SW 1271 (cell line): ENCODE measurements around the gene HSPH1.
"Not testable (repeated sequence)": the region's sequence is repeated elsewhere in the genome, so short reads cannot be mapped to it uniquely, and the experiment has no call there.

Experiments used
- DNase-seq, 2 experiments: peaks; one replicate each; lab custom pipeline; 2025; lab: John Stamatoyannopoulos, UW

Gene HSPH1

GRCh38 chr13:31177813-31178495, 16.2 kb upstream of the HSPH1 start:
- not testable (repeated sequence) for DNase-seq

GRCh38 chr13:31175847-31176532, 14.3 kb upstream of the HSPH1 start:
- DNase-seq, result no peak

DNA sequence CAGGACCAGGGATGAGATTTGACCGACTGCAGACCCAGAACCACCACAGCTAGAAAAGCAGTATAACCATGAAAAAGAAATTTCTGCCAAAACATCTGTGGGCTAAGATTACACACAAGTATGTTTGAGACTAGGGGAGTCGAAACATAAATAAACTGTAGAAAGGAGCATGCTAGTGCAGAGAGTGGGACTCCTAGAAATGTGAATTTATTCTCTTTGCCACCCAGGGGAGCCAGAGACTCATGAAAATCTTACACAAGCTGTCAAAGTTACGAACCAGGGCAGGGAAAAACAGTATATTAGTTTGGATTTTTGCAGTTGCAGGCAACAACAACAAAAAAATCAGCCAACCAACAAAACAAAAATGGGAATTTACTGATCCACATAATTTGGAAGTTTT, 12.3 kb upstream of the HSPH1 start:
- no peak for DNase-seq

GRCh38 chr13:31172535-31172934, 10.8 kb upstream of the HSPH1 start:
- peak; percentile 56 to 80 for DNase-seq

- no peak for DNase-seq
Measured at GRCh38 chr13:31172001-31172400, 10.3 kb upstream of the HSPH1 start.

GRCh38 chr13:31168736-31169135, 7.0 kb upstream of the HSPH1 start:
- no peak for DNase-seq

DNA sequence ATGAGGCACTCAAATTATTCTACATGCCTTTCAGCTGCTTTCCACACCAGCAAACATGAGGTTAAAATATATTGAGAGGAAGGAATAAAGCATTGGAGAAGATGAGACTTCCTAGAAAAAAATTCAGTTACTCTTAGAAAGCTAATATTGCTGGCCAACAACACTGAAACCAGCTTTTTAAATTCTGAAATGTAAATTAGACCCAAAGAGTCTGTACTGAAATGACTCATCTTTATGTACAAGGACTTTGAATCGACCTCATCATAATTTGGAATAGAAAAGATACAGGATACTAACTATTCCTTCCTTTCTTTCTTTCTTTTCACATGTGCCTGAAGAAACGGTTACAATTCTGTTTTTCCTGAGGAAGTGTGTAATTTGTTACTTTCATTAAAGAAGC, 6.5 kb upstream of the HSPH1 start:
- DNase-seq, result no peak

DNA sequence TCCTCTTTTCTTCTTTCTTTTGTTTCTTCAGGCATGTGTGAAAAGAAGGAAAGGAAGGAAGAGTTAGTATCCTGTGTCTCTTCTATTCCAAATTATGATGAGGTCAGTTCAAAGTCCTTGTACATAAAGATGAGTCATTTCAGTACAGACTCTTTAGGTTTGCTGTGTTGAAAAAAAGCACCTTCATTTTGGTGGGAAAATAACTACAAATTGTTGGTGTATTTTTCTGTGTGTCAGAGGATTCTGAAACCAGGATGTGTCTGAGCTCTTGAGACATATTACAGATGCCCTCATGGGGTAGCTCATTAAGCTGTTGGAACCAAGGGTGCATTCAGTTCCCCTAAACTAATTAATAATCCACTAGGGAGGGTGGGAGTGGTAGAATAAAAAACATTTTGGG, 5.8 kb upstream of the HSPH1 start:
- no peak for DNase-seq

GRCh38 chr13:31166591-31166990, 4.9 kb upstream of the HSPH1 start:
- no peak for DNase-seq

- peak; percentile 93 to 97 for DNase-seq
Measured at GRCh38 chr13:31162151-31163008, 676 bp upstream of the HSPH1 start.

- DNase-seq, result peak in 1 of 2 experiments; percentile 20
Measured at GRCh38 chr13:31160857-31161556, 697 bp downstream of the HSPH1 start.

- DNase-seq, result no peak
Measured at GRCh38 chr13:31159306-31159705, 2.4 kb downstream of the HSPH1 start.

DNA sequence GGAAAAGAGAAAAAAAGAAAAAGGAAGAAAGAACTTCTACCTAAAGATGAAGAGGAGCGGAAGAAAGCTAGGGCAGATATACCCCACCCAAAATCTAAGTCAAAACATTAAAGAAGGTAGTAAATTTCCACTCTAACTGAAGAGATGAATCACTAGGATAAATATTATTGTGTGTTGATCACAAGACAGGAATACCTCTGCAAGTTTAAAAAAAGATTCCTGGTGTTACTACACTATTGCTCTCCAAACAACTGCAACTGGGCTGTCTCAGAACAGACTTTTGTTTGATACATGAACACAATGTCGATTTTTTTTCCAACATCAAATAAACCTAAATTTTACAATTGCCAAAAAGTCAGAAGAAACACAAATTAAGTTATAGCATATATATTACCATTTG, 6.8 kb downstream of the HSPH1 start:
- no peak for DNase-seq

- DNase-seq, result no peak
Measured at GRCh38 chr13:31151837-31152236, 9.9 kb downstream of the HSPH1 start.

- DNase-seq, result no peak
Measured at GRCh38 chr13:31150315-31150985, 11.3 kb downstream of the HSPH1 start.

- no peak for DNase-seq
Measured at GRCh38 chr13:31149604-31150003, 12.1 kb downstream of the HSPH1 start.

DNA sequence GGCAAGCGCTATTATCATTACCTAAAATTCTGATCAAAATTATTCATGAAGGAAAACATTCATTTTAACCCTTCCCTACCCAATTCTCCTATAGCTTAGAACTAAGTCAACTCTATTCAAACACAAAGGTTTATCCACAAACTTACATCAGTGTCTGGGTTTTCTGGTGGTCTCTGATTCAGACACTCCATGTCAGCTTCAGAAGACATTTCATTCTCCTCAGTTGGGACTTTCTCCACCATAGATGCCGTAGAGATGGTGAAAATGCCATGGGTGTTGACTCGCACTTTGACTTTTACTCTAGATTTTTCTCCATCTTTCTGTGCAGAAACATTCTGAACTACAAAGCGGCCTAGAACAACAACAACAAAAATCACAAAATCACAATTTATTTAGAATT, 16.3 kb downstream of the HSPH1 start:
- DNase-seq, result no peak

- no peak for DNase-seq
Measured at GRCh38 chr13:31138515-31138914, 23.2 kb downstream of the HSPH1 start.

DNA sequence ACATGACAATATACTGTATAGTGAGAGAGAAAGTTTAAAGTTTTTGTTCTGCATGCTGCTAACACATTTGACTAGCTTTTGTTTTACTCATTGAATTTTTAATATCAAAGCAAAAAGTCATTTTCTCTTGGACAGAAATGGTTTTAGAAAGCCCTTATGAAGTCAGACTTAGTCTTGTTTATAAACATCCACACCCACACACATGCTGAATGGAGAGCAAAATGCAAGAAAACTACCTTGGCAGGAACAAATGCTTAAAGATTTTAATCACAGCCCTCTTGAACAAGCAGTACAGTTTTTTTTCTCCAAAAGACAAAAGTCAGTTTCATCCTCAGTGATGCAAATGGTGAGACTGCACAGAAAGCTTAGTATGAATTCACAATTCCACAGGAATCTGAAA, 25.0 kb downstream of the HSPH1 start:
- DNase-seq, result no peak

- no peak for DNase-seq
Measured at GRCh38 chr13:31134039-31134711, 27.5 kb downstream of the HSPH1 start.

DNA sequence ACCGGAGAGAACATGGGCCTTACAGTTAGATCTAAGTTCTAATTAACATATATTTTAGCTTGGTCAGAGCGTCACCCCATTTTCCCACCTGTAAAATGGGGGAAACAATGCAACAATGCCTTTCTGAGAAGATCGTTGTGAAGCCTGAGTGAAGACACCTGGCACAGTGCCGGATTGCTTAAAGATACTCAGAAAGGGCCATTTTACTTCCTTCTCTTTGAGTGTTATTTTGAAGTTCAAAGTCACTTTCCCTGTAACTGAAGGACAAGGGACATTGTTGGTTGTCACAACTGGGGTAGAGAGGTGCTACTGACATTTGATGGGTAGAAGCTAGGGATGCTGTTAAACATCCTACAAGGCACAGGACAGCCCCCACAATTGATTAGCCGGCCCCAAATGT, 28.1 kb downstream of the HSPH1 start:
- DNase-seq, result no peak
